H9 (cell line): ENCODE results near the gene TMEM95. TPM values are rescaled to one million over a fixed set of nuclear protein-coding genes. Genes with fewer than 3 reads are reported as not detected.

Experiments used
- DNase-seq: peaks from one replicate; pipeline ENCODE4 v3.0.0-alpha.2; 2017
- H2AFZ ChIP-seq: one replicate; pipeline ENCODE4 v1.6.1; 2013; ENCODE audit warnings: mild to moderate bottlenecking, low read length, control low read depth, moderate library complexity
- H2AK5ac ChIP-seq: 2 replicates; pipeline ENCODE4 v1.6.1; 2013; ENCODE audit warnings: low read length, control low read depth, mixed read lengths; ENCODE audit not compliant: insufficient read length
- H2BK120ac ChIP-seq: one replicate; pipeline ENCODE4 v1.6.1; 2013; ENCODE audit warnings: low read depth, mild to moderate bottlenecking, low read length, control low read depth, inconsistent platforms; ENCODE audit not compliant: poor library complexity, severe bottlenecking
- H2BK12ac ChIP-seq: 2 replicates; pipeline ENCODE4 v1.6.1; 2013; ENCODE audit warnings: low read length, control low read depth, mixed read lengths, low read depth; ENCODE audit not compliant: insufficient read length
- H2BK15ac ChIP-seq: 2 replicates; pipeline ENCODE4 v1.6.1; 2013; ENCODE audit warnings: low read depth, low read length, control low read depth
- H2BK20ac ChIP-seq: one replicate; pipeline ENCODE4 v1.6.1; 2013; ENCODE audit warnings: low read depth, mild to moderate bottlenecking, low read length, control low read depth, inconsistent platforms; ENCODE audit not compliant: poor library complexity, severe bottlenecking
- H2BK5ac ChIP-seq: 2 replicates; pipeline ENCODE4 v1.6.1; 2013; ENCODE audit warnings: low read length, control low read depth, mixed read lengths; ENCODE audit not compliant: insufficient read length
- H3K14ac ChIP-seq: 2 replicates; pipeline ENCODE4 v1.6.1; 2013; ENCODE audit warnings: low read length, control low read depth; ENCODE audit not compliant: insufficient read depth
- H3K18ac ChIP-seq: 2 replicates; pipeline ENCODE4 v1.6.1; 2013; ENCODE audit warnings: low read depth, mild to moderate bottlenecking, mixed read lengths, low read length, control low read depth; ENCODE audit not compliant: insufficient read length
- H3K23ac ChIP-seq: 2 replicates; pipeline ENCODE4 v1.6.1; 2013; ENCODE audit warnings: low read length, control low read depth, mixed read lengths, low read depth; ENCODE audit not compliant: insufficient read length
- H3K23me2 ChIP-seq: 2 replicates; pipeline ENCODE4 v1.6.1; 2013; ENCODE audit warnings: low read depth, mild to moderate bottlenecking, mixed read lengths, low read length, control low read depth; ENCODE audit not compliant: insufficient read length, poor library complexity, severe bottlenecking
- H3K27ac ChIP-seq: 2 replicates; pipeline ENCODE4 v1.5.1; 2013; ENCODE audit warnings: low read length, control low read depth, mixed read lengths, low read depth; ENCODE audit not compliant: insufficient read length
- H3K27me3 ChIP-seq: 2 replicates; pipeline ENCODE4 v1.6.1; 2013; ENCODE audit warnings: low read length, control low read depth, inconsistent platforms; ENCODE audit not compliant: insufficient read depth
- H3K4ac ChIP-seq: 2 replicates; pipeline ENCODE4 v1.6.1; 2013; ENCODE audit warnings: low read depth, mild to moderate bottlenecking, control low read depth, inconsistent platforms, low read length, moderate library complexity
- H3K4me1 ChIP-seq: 2 replicates; pipeline ENCODE4 v1.6.1; 2013; ENCODE audit warnings: low read length, control low read depth, inconsistent platforms; ENCODE audit not compliant: insufficient read depth
- H3K4me2 ChIP-seq: 2 replicates; pipeline ENCODE4 v1.6.1; 2013; ENCODE audit warnings: low read length, control low read depth, mixed read lengths; ENCODE audit not compliant: insufficient read length, insufficient read depth
- H3K56ac ChIP-seq: 2 replicates; pipeline ENCODE4 v1.6.1; 2013; ENCODE audit warnings: low read depth, mild to moderate bottlenecking, mixed read lengths, low read length, control low read depth; ENCODE audit not compliant: insufficient read length
- H3K79me1 ChIP-seq: 2 replicates; pipeline ENCODE4 v1.6.1; 2013; ENCODE audit warnings: low read depth, mild to moderate bottlenecking, moderate library complexity, low read length, control low read depth, inconsistent platforms; ENCODE audit not compliant: insufficient read depth, poor library complexity, severe bottlenecking
- H3K79me2 ChIP-seq: 2 replicates; pipeline ENCODE4 v1.6.1; 2013; ENCODE audit warnings: low read length, control low read depth, inconsistent platforms; ENCODE audit not compliant: insufficient read depth
- H3K9ac ChIP-seq: 2 replicates; pipeline ENCODE4 v1.6.1; 2013; ENCODE audit warnings: low read length, control low read depth, mixed read lengths; ENCODE audit not compliant: insufficient read length; ENCODE audit errors: extremely low read depth
- H3K9me3 ChIP-seq: one replicate; pipeline ENCODE4 v1.6.1; 2013; ENCODE audit warnings: low read depth, low read length, inconsistent platforms; ENCODE audit not compliant: control insufficient read depth
- H3T11ph ChIP-seq: one replicate; pipeline ENCODE4 v1.6.1; 2013; ENCODE audit warnings: mild to moderate bottlenecking, low read length, control low read depth, inconsistent platforms
- H4K20me1 ChIP-seq: one replicate; pipeline ENCODE4 v1.6.1; 2013; ENCODE audit not compliant: control insufficient read depth, insufficient read length, insufficient read depth
- H4K5ac ChIP-seq: 2 replicates; pipeline ENCODE4 v1.6.1; 2013; ENCODE audit warnings: low read depth, mild to moderate bottlenecking, mixed read lengths, low read length, control low read depth; ENCODE audit not compliant: insufficient read length
- H4K8ac ChIP-seq: replicated peaks from 2 replicates; pipeline ENCODE4 v1.6.1; 2013; ENCODE audit warnings: low read length, control low read depth, mixed read lengths, low read depth; ENCODE audit not compliant: insufficient read length
- H4K91ac ChIP-seq: 2 replicates; pipeline ENCODE4 v1.6.1; 2013; ENCODE audit warnings: low read depth, mild to moderate bottlenecking, moderate library complexity, mixed read lengths, low read length, control low read depth; ENCODE audit not compliant: insufficient read length
- H3K27ac Mint-ChIP-seq, 3 experiments: 2 replicates in 2 of 3; 3 replicates in 1 of 3; pipeline ENCODE4 v1.8.0; 2020 to 2021; ENCODE audit warnings: mixed read lengths in 3 of 3, mild to moderate bottlenecking in 1 of 3, moderate library complexity in 1 of 3
- H3K27me3 Mint-ChIP-seq: 2 replicates; pipeline ENCODE4 v1.8.0; 2021; ENCODE audit warnings: low read depth, mild to moderate bottlenecking, moderate library complexity, mixed read lengths
- H3K36me3 Mint-ChIP-seq, 3 experiments: 2 replicates in 2 of 3; 3 replicates in 1 of 3; pipeline ENCODE4 v1.8.0; 2020 to 2021; ENCODE audit warnings: low read depth in 3 of 3, mixed read lengths in 3 of 3; ENCODE audit not compliant: insufficient read depth in 1 of 3
- H3K4me1 Mint-ChIP-seq, 2 experiments: 2 replicates each; pipeline ENCODE4 v1.8.0; 2020; ENCODE audit warnings: mixed read lengths in 2 of 2
- H3K4me3 Mint-ChIP-seq, 2 experiments: 2 replicates in 1 of 2; 3 replicates in 1 of 2; pipeline ENCODE4 v1.8.0; 2020 to 2021; ENCODE audit warnings: mild to moderate bottlenecking in 2 of 2, mixed read lengths in 2 of 2, moderate library complexity in 1 of 2
- H3K9me3 Mint-ChIP-seq, 2 experiments: 2 replicates in 1 of 2; 3 replicates in 1 of 2; pipeline ENCODE4 v1.8.0; 2020; ENCODE audit warnings: mild to moderate bottlenecking in 2 of 2, mixed read lengths in 2 of 2, moderate library complexity in 1 of 2
- CTCF ChIP-seq: fragments of 200-600 bp; sonication (generic); conservative IDR thresholded peaks from 3 replicates; pipeline ENCODE4 v1.8.0; 2021; ENCODE audit warnings: antibody characterized with exemption, mild to moderate bottlenecking
- WGBS: extraction: QIAGEN DNeasy Blood & Tissue Kit; methylation state at CpG from one replicate; pipeline ENCODE4 v1.1.7; 2013; ENCODE audit warnings: missing lambda C conversion rate, low lambda C conversion rate, mixed read lengths; ENCODE audit not compliant: insufficient read length; ENCODE audit errors: extremely low coverage; 5-methylcytosine and 5-hydroxymethylcytosine counted together
- total RNA-seq: library from RNA; stranded (reverse); gene quantifications from 2 replicates; pipeline ENCODE4 v1.2.1, GENCODE V29; 2021

The TMEM95 gene
- total RNA-seq, 1 experiment from 2014 or later = not detected

GRCh38 chr17:7383371-7383741 lies 28.4 kb downstream of the TMEM95 start:
- no peak overlapping the region for H3K56ac ChIP-seq
- no peak overlapping the region for H2BK5ac ChIP-seq
- H3K4me1 ChIP-seq = no peaks in the 10 kb centered on the region
- H3K23me2 ChIP-seq = peaks cover 17% of the 10 kb centered on the region
- H3K27ac ChIP-seq = no peak overlapping the region
- Mint-ChIP-seq H3K27ac (no peak overlapping the region), H3K9me3 (peaks cover 5 to 7% of the 10 kb centered on the region in 2 experiments), H3K36me3 (peaks cover 7 to 27% (median 26%) of the 10 kb centered on the region in 3 experiments; a peak in 6 of 7 replicates), H3K4me1 (peaks cover 21 to 25% of the 10 kb centered on the region in 2 experiments), H3K4me3 (peak overlapping the region in 1 of 2 experiments; percentile 28; a peak in 1 of 5 replicates), H3K27me3 (peaks cover 48% of the 10 kb centered on the region)
- no peak overlapping the region for H2BK20ac ChIP-seq
- H2BK15ac ChIP-seq = no peak overlapping the region
- H4K20me1 ChIP-seq = no peaks in the 10 kb centered on the region
- no peaks in the 10 kb centered on the region for H3K9me3 ChIP-seq
- no peak overlapping the region for H3T11ph ChIP-seq
- H3K23ac ChIP-seq = no peak overlapping the region
- no peak overlapping the region for H4K8ac ChIP-seq
- no peak for TF ChIP-seq CTCF
- no peak overlapping the region for H3K4ac ChIP-seq
- H3K79me2 ChIP-seq = no peaks in the 10 kb centered on the region
- no peak overlapping the region for H2AFZ ChIP-seq
- WGBS = no CpG with 5 or more reads among the region's 11 CpGs
- H3K14ac ChIP-seq = no peak overlapping the region; the same call in 1 of the 2 replicates
- no peak overlapping the region for H2AK5ac ChIP-seq
- H3K79me1 ChIP-seq = no peaks in the 10 kb centered on the region
- no peak overlapping the region for H2BK12ac ChIP-seq
- peaks cover 11% of the 10 kb centered on the region; the same call in 1 of the 2 replicates for H3K27me3 ChIP-seq
- H3K4me2 ChIP-seq = peak overlapping the region; percentile 57
- no peak overlapping the region for H4K91ac ChIP-seq
- H2BK120ac ChIP-seq = no peak overlapping the region
- no peak overlapping the region for H4K5ac ChIP-seq
- H3K9ac ChIP-seq = no peak overlapping the region
- no peak for DNase-seq
- H3K18ac ChIP-seq = no peak overlapping the region
